Panc1 (cell line): ENCODE results near the gene EXOC6B. TPM values are rescaled to one million over a fixed set of nuclear protein-coding genes. Genes with fewer than 3 reads are reported as not detected.

Experiments used
- ATAC-seq: fragments of 200-7000 bp; cut with Tn5 transposase; 2 replicates; pipeline ENCODE4 v1.9.1; 2020; ENCODE audit warnings: mild to moderate bottlenecking, moderate library complexity
- BruUV-seq: library from RNA; stranded (reverse); fragments of 400-500 nt; replicated peaks from 2 replicates; lab custom pipeline; 2021; lab: Mats Ljungman, UMichigan
- CTCF ChIA-PET: fragments of 300-600 bp; sonication (Branson Sonifier 250); formaldehyde crosslinking; loops from one replicate; lab custom pipeline; 2022; ENCODE audit warnings: antibody characterized with exemption; lab: Charles Lee
- POLR2A ChIA-PET: fragments of 300-600 bp; sonication (Branson Sonifier 250); formaldehyde crosslinking; loops from one replicate; lab custom pipeline; 2022; ENCODE audit warnings: antibody characterized with exemption; lab: Charles Lee
- DNase-seq: peaks from one replicate; pipeline ENCODE4 v3.0.0-alpha.2; 2010; ENCODE audit warnings: low read depth, low spot score
- H3K27ac ChIP-seq: 2 replicates; pipeline ENCODE4 v1.5.1; 2011; ENCODE audit warnings: mild to moderate bottlenecking, low read length, inconsistent platforms
- H3K27me3 ChIP-seq: fragments of 200-500 bp; sonication (Bioruptor generic); 2 replicates; pipeline ENCODE4 v1.6.0; 2014; ENCODE audit warnings: low read length, inconsistent platforms; ENCODE audit not compliant: control insufficient read depth, insufficient read depth
- H3K36me3 ChIP-seq: fragments of 200-500 bp; sonication (Bioruptor generic); 2 replicates; pipeline ENCODE4 v1.5.1; 2014; ENCODE audit warnings: inconsistent platforms, mild to moderate bottlenecking, low read length, moderate library complexity; ENCODE audit not compliant: control insufficient read depth, insufficient read depth
- H3K4me1 ChIP-seq: 2 replicates; pipeline ENCODE4 v1.5.1; 2011; ENCODE audit warnings: inconsistent platforms, mild to moderate bottlenecking, low read length, moderate library complexity; ENCODE audit not compliant: control insufficient read depth, insufficient read depth
- H3K4me3 ChIP-seq, 2 experiments: 2 replicates each; pipeline ENCODE4 v1.5.1; 2011 to 2012; ENCODE audit warnings: low read depth in 2 of 2, low read length in 2 of 2, mild to moderate bottlenecking in 2 of 2, inconsistent platforms in 1 of 2, moderate library complexity in 1 of 2
- H3K9me3 ChIP-seq: fragments of 200-500 bp; sonication (Bioruptor generic); 2 replicates; pipeline ENCODE4 v1.5.1; 2014; ENCODE audit warnings: low read depth, mild to moderate bottlenecking, inconsistent platforms, low read length, moderate library complexity; ENCODE audit not compliant: control insufficient read depth, insufficient read depth
- CTCF ChIP-seq: fragments of 450-650 bp; IDR thresholded peaks from 2 replicates; pipeline ENCODE4 v1.5.1; 2017; ENCODE audit warnings: mild to moderate bottlenecking
- POLR2AphosphoS5 ChIP-seq: IDR thresholded peaks from 2 replicates; pipeline ENCODE4 v1.6.1; 2012; ENCODE audit warnings: mild to moderate bottlenecking, low read depth, low read length, moderate library complexity
- REST ChIP-seq, 2 experiments: IDR thresholded peaks; 2 replicates each; pipeline ENCODE4 v1.6.1; 2011 to 2012; ENCODE audit warnings: low read depth in 2 of 2, control low read depth in 1 of 2, low read length in 1 of 2, mild to moderate bottlenecking in 1 of 2, moderate library complexity in 1 of 2; ENCODE audit not compliant: insufficient read depth in 1 of 2
- SIN3A ChIP-seq: IDR thresholded peaks from 2 replicates; pipeline ENCODE4 v1.6.1; 2012; ENCODE audit warnings: low read depth, mild to moderate bottlenecking, low read length, moderate library complexity, borderline replicate concordance; ENCODE audit not compliant: insufficient read depth
- TCF7L2 ChIP-seq: IDR thresholded peaks from 2 replicates; pipeline ENCODE4 v1.6.1; 2011; ENCODE audit warnings: mild to moderate bottlenecking, low read depth, low read length, inconsistent platforms
- in situ Hi-C: cut with HindIII; loops from 2 replicates; pipeline ENCODE4 v1.10.0; 2016; ENCODE audit warnings: low sequenced_read_pairs, low pct_unique_long_range_greater_than_20kb
- intact Hi-C: fragments of 100-400 bp; cut with micrococcal nuclease; formaldehyde crosslinking; loops from one replicate; pipeline ENCODE4 v1.10.0; 2022; ENCODE audit not compliant: unreplicated experiment
- total RNA-seq: library from RNA; stranded (reverse); gene quantifications from one replicate; pipeline ENCODE4 v1.2.1, GENCODE V29; 2021; ENCODE audit not compliant: unreplicated experiment

EXOC6B gene
- total RNA-seq, 1 experiment from 2014 or later: 23.2 TPM

- no peak for ATAC-seq
- no peak for DNase-seq
- peaks cover 10% of the 10 kb centered on the region; the same call in 1 of the 2 replicates for H3K27me3 ChIP-seq
- POLR2A ChIA-PET: no interaction called here
- no peaks in the 10 kb centered on the region for H3K36me3 ChIP-seq
- no peak overlapping the region for H3K27ac ChIP-seq
- intact Hi-C loops: no loop called here
- CTCF ChIA-PET: no interaction called here
- in situ Hi-C loops: no loop called here
- TF ChIP-seq CTCF: no peak
- no peak for TF ChIP-seq POLR2AphosphoS5
- TF ChIP-seq SIN3A: no peak
- TF ChIP-seq REST (IDR thresholded peaks at IDR 0.05; ENCODE audit: insufficient read depth in 1 of 2, low read depth in 2 of 2, low read length in 1 of 2): no peak
- no TSS peak for BruUV-seq
- no peaks in the 10 kb centered on the region for H3K4me1 ChIP-seq
- H3K4me3 ChIP-seq: no peak overlapping the region
- no peaks in the 10 kb centered on the region; the same call in 1 of the 2 replicates for H3K9me3 ChIP-seq
These were observed 9.6 kb upstream of the EXOC6B start for GRCh38 chr2:72835403-72835802.

- ChIA-PET POLR2A (no interaction called here), CTCF (no interaction called here)
- peaks cover 4% of the 10 kb centered on the region; the same call in 1 of the 2 replicates for H3K27me3 ChIP-seq
- no peak overlapping the region for H3K27ac ChIP-seq
- BruUV-seq: no TSS peak
- DNase-seq (no peak), ATAC-seq (no peak)
- in situ Hi-C loops: no loop called here
- TF ChIP-seq POLR2AphosphoS5 (no peak), SIN3A (no peak), REST (IDR thresholded peaks at IDR 0.05; ENCODE audit: insufficient read depth in 1 of 2, low read depth in 2 of 2, low read length in 1 of 2) (no peak), CTCF (no peak), TCF7L2 (no peak)
- intact Hi-C loops: no loop called here
- H3K4me3 ChIP-seq: no peak overlapping the region
- H3K36me3 ChIP-seq: no peaks in the 10 kb centered on the region
- H3K4me1 ChIP-seq: no peaks in the 10 kb centered on the region
- H3K9me3 ChIP-seq: no peaks in the 10 kb centered on the region; the same call in 1 of the 2 replicates
These were observed 8.8 kb upstream of the EXOC6B start for GRCh38 chr2:72834596-72834995.
